ENCODE data around the gene ABCC11.

GRCh38 chr16:48277158-48277557, 29.8 kb upstream of the ABCC11 start:
- TF ChIP-seq CTCF (IDR thresholded peaks at IDR 0.05 in 4 of 5, conservative IDR thresholded peaks at IDR 0.05 in 1 of 5), result no peak
- no peak for TF ChIP-seq POLR2A (IDR thresholded peaks at IDR 0.05)

Measured in gastrocnemius medialis (tissue), 4 donors.